Natural killer cell (primary cell): ENCODE measurements around the gene TCERG1. TPM values are rescaled to one million over a fixed set of nuclear protein-coding genes. Genes with fewer than 3 reads are reported as not detected.

Source experiments
- ATAC-seq, 3 donors: fragments of 150-1000 bp in 2 of 3; fragments of 200-7000 bp in 1 of 3; cut with Tn5 transposase; 1 replicate in 1 of 3; 2 replicates in 2 of 3; pipeline ENCODE4 v1.10.0; 2021; ENCODE audit warnings: mild to moderate bottlenecking in 2 of 3, moderate library complexity in 2 of 3
- DNase-seq, 2 donors: peaks; one replicate each; pipeline versions ENCODE4 v3.0.0 to v3.0.0-alpha.2; 2013 to 2021; ENCODE audit warnings: mixed read lengths in 1 of 2
- H3K27ac ChIP-seq: one replicate; pipeline ENCODE4 v1.5.1; 2013; ENCODE audit warnings: mild to moderate bottlenecking, low read length
- H3K27me3 ChIP-seq: one replicate; pipeline ENCODE4 v1.6.1; 2013; ENCODE audit warnings: low read length; ENCODE audit not compliant: control insufficient read depth, insufficient read depth
- H3K36me3 ChIP-seq: one replicate; pipeline ENCODE4 v1.6.1; 2013; ENCODE audit warnings: low read length; ENCODE audit not compliant: control insufficient read depth, insufficient read depth
- H3K4me1 ChIP-seq: one replicate; pipeline ENCODE4 v1.6.1; 2013; ENCODE audit warnings: low read length; ENCODE audit not compliant: control insufficient read depth, insufficient read depth
- H3K4me3 ChIP-seq: one replicate; pipeline ENCODE4 v1.5.1; 2013; ENCODE audit warnings: low read length
- H3K9me3 ChIP-seq: one replicate; pipeline ENCODE4 v1.6.1; 2013; ENCODE audit warnings: low read length; ENCODE audit not compliant: control insufficient read depth, insufficient read depth
- H3K27ac Mint-ChIP-seq, 2 donors: one replicate each; pipeline ENCODE4 v1.8.0; 2022; ENCODE audit warnings: mild to moderate bottlenecking in 2 of 2, mixed read lengths in 2 of 2, moderate library complexity in 1 of 2
- H3K27me3 Mint-ChIP-seq, 2 donors: one replicate each; pipeline ENCODE4 v1.8.0; 2022; ENCODE audit warnings: low read depth in 2 of 2, mixed read lengths in 2 of 2
- H3K36me3 Mint-ChIP-seq: one replicate; pipeline ENCODE4 v1.8.0; 2022; ENCODE audit warnings: mixed read lengths
- H3K4me1 Mint-ChIP-seq, 2 donors: one replicate each; pipeline ENCODE4 v1.8.0; 2022; ENCODE audit warnings: mixed read lengths in 2 of 2
- H3K4me3 Mint-ChIP-seq: one replicate; pipeline ENCODE4 v1.8.0; 2022; ENCODE audit warnings: mild to moderate bottlenecking, moderate library complexity, mixed read lengths
- H3K9me3 Mint-ChIP-seq, 2 donors: one replicate each; pipeline ENCODE4 v1.8.0; 2022; ENCODE audit warnings: mixed read lengths in 2 of 2
- CTCF ChIP-seq: fragments of 200-600 bp; IDR thresholded peaks from one replicate; pipeline ENCODE4 v1.8.0; 2022; ENCODE audit warnings: antibody characterized with exemption
- WGBS: methylation state at CpG from one replicate; pipeline ENCODE4 v1.1.7; 2013; ENCODE audit warnings: missing lambda C conversion rate; ENCODE audit not compliant: insufficient coverage; 5-methylcytosine and 5-hydroxymethylcytosine counted together
- intact Hi-C: fragments of 100-400 bp; cut with micrococcal nuclease; formaldehyde crosslinking; loops from one replicate; pipeline ENCODE4 v1.14.2; 2022
- total RNA-seq, 4 donors: library from RNA; stranded (reverse); fragments of 120-200 nt in 1 of 4; gene quantifications; one replicate each; pipeline versions ENCODE4 v1.2.3 to v1.2.4, GENCODE V29; 2013 to 2022

TCERG1 gene
- total RNA-seq, 3 donors from 2014 or later (not counting 1 experiment from before 2014, with no cell fraction given): 77.5 to 97.0 (median 96.1) TPM

GRCh38 chr5:146451411-146451810, 4.3 kb downstream of the TCERG1 start:
- TF ChIP-seq CTCF: no peak
- Mint-ChIP-seq H3K27ac (no peak overlapping the region), H3K4me1 (peaks cover 50 to 58% of the 10 kb centered on the region in 2 donors), H3K36me3 (no peaks in the 10 kb centered on the region), H3K4me3 (no peak overlapping the region), H3K9me3 (no peaks in the 10 kb centered on the region), H3K27me3 (no peaks in the 10 kb centered on the region)
- Histone ChIP-seq H3K27ac (no peak overlapping the region), H3K36me3 (peaks cover 17% of the 10 kb centered on the region), H3K4me1 (peaks cover 13% of the 10 kb centered on the region), H3K4me3 (no peak overlapping the region), H3K27me3 (no peaks in the 10 kb centered on the region), H3K9me3 (no peaks in the 10 kb centered on the region)
- intact Hi-C loops: no loop called here
- WGBS: 100% methylated on average over 1 of the region's 6 CpGs
- ATAC-seq (no peak), DNase-seq (no peak)

- ATAC-seq: no peak
- Mint-ChIP-seq H3K9me3 (no peaks in the 10 kb centered on the region), H3K4me3 (no peak overlapping the region), H3K27ac (no peak overlapping the region), H3K27me3 (no peaks in the 10 kb centered on the region), H3K36me3 (peaks cover 18% of the 10 kb centered on the region), H3K4me1 (peaks cover 27 to 32% of the 10 kb centered on the region in 2 donors)
- no peak for TF ChIP-seq CTCF
- Histone ChIP-seq H3K27ac (no peak overlapping the region), H3K27me3 (no peaks in the 10 kb centered on the region), H3K4me1 (no peaks in the 10 kb centered on the region), H3K9me3 (no peaks in the 10 kb centered on the region), H3K4me3 (no peak overlapping the region), H3K36me3 (peaks cover 58% of the 10 kb centered on the region)
- no peak for DNase-seq
- intact Hi-C loops: no loop called here
- WGBS: 98% methylated on average over 2 of the region's 2 CpGs
These were observed 10.3 kb downstream of the TCERG1 start for GRCh38 chr5:146457431-146457830.

- Histone ChIP-seq H3K27me3 (no peaks in the 10 kb centered on the region), H3K36me3 (peaks cover 70% of the 10 kb centered on the region), H3K4me1 (no peaks in the 10 kb centered on the region), H3K9me3 (no peaks in the 10 kb centered on the region), H3K27ac (no peak overlapping the region), H3K4me3 (no peak overlapping the region)
- H3K4me1 Mint-ChIP-seq: peaks cover 20 to 34% of the 10 kb centered on the region in 2 donors
- no peak for TF ChIP-seq CTCF
- no peak overlapping the region for H3K27ac Mint-ChIP-seq
- H3K36me3 Mint-ChIP-seq: peaks cover 25% of the 10 kb centered on the region
- WGBS: 99% methylated on average over 5 of the region's 5 CpGs
- DNase-seq (no peak), ATAC-seq (no peak)
- H3K27me3 Mint-ChIP-seq: no peaks in the 10 kb centered on the region
- H3K9me3 Mint-ChIP-seq: no peaks in the 10 kb centered on the region
- intact Hi-C loops: no loop called here
- H3K4me3 Mint-ChIP-seq: no peak overlapping the region
These were observed 11.8 kb downstream of the TCERG1 start for GRCh38 chr5:146458894-146459293.

GRCh38 chr5:146461319-146461718, 14.2 kb downstream of the TCERG1 start:
- Histone ChIP-seq H3K27ac (no peak overlapping the region), H3K9me3 (no peaks in the 10 kb centered on the region), H3K4me1 (no peaks in the 10 kb centered on the region), H3K4me3 (no peak overlapping the region), H3K36me3 (peaks cover 73% of the 10 kb centered on the region), H3K27me3 (no peaks in the 10 kb centered on the region)
- no peaks in the 10 kb centered on the region for H3K27me3 Mint-ChIP-seq
- TF ChIP-seq CTCF: no peak
- H3K27ac Mint-ChIP-seq: no peak overlapping the region
- ATAC-seq (no peak), DNase-seq (no peak)
- intact Hi-C loops: no loop called here
- no CpG with 5 or more reads among the region's 1 CpG for WGBS
- H3K9me3 Mint-ChIP-seq: no peaks in the 10 kb centered on the region
- H3K4me3 Mint-ChIP-seq: no peak overlapping the region
- H3K4me1 Mint-ChIP-seq: peaks cover 10 to 19% of the 10 kb centered on the region in 2 donors
- peaks cover 26% of the 10 kb centered on the region for H3K36me3 Mint-ChIP-seq
